ENCODE measurements around the gene SFMBT2. TPM values are rescaled to one million over a fixed set of nuclear protein-coding genes. Genes with fewer than 3 reads are reported as not detected.

The SFMBT2 gene
- total RNA-seq, 1 donor from 2014 or later = 18.7 TPM

DNA sequence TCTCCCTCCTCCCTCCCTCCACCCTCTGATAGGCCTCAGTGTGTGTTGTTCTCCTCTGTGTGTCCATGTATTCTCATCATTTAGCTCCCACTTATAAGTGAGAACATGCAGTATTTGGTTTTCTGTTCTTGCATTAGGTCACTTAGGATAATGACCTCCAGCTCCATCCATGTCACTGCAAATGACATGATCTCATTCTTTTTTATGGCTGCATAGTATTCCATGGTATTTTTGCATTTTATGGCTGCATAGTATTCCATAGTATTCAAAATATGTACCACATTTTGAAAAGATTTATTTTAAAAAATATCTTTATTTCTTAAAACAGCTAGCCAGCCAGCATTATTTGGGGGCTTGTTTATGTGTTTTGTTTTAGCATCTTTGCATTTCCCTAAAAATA, 275.6 kb downstream of the SFMBT2 start:
- Mint-ChIP-seq H3K4me3 (no peak overlapping the region), H3K27me3 (peaks cover 8% of the 10 kb centered on the region), H3K27ac (no peak overlapping the region), H3K36me3 (ENCODE audit: low read depth) (no peaks in the 10 kb centered on the region), H3K9me3 (no peaks in the 10 kb centered on the region), H3K4me1 (peaks cover 4% of the 10 kb centered on the region)
- TF ChIP-seq, protein P1, sequence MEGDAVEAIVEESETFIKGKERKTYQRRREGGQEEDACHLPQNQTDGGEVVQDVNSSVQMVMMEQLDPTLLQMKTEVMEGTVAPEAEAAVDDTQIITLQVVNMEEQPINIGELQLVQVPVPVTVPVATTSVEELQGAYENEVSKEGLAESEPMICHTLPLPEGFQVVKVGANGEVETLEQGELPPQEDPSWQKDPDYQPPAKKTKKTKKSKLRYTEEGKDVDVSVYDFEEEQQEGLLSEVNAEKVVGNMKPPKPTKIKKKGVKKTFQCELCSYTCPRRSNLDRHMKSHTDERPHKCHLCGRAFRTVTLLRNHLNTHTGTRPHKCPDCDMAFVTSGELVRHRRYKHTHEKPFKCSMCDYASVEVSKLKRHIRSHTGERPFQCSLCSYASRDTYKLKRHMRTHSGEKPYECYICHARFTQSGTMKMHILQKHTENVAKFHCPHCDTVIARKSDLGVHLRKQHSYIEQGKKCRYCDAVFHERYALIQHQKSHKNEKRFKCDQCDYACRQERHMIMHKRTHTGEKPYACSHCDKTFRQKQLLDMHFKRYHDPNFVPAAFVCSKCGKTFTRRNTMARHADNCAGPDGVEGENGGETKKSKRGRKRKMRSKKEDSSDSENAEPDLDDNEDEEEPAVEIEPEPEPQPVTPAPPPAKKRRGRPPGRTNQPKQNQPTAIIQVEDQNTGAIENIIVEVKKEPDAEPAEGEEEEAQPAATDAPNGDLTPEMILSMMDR (IDR thresholded peaks at IDR 0.05) = no peak
- POLR2A ChIA-PET = no interaction called here
- no peak for DNase-seq
- ATAC-seq (ENCODE audit: low read depth) = no peak
- CTCF ChIA-PET = no interaction called here
- intact Hi-C loops (cut with micrococcal nuclease) = no loop called here

DNA sequence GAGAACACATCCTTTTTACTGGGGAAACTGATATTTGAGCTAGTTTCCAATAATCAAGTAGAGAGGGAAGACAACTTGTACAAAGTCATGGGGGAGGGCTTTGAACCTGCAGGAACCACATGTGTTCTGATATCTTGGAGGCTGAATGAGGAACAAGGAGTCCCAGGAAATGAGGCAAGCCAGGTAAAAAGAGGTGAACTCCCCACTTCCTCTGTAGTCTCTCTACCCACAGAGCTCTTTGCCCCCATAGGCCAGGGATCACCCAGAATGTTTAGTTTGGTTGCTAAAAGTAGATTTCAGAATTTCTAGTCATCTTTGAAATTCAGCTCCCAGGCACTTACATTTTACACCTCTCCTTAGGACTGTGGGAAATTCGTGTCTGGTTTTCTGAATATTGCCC, 276.4 kb downstream of the SFMBT2 start:
- peaks cover 8% of the 10 kb centered on the region for H3K27me3 Mint-ChIP-seq
- no peak overlapping the region for H3K27ac Mint-ChIP-seq
- H3K4me3 Mint-ChIP-seq = no peak overlapping the region
- intact Hi-C loops (cut with micrococcal nuclease) = no loop called here
- no peaks in the 10 kb centered on the region for H3K36me3 Mint-ChIP-seq (ENCODE audit: low read depth)
- CTCF ChIA-PET = no interaction called here
- DNase-seq (no peak), ATAC-seq (ENCODE audit: low read depth) (no peak)
- POLR2A ChIA-PET = no interaction called here
- peaks cover 4% of the 10 kb centered on the region for H3K4me1 Mint-ChIP-seq
- H3K9me3 Mint-ChIP-seq = no peaks in the 10 kb centered on the region
- TF ChIP-seq, protein P1 (IDR thresholded peaks at IDR 0.05) = no peak

GRCh38 chr10:7133958-7134357, 276.9 kb downstream of the SFMBT2 start:
- Mint-ChIP-seq H3K9me3 (no peaks in the 10 kb centered on the region), H3K27ac (no peak overlapping the region), H3K36me3 (ENCODE audit: low read depth) (no peaks in the 10 kb centered on the region), H3K4me3 (no peak overlapping the region), H3K4me1 (peaks cover 4% of the 10 kb centered on the region), H3K27me3 (peaks cover 8% of the 10 kb centered on the region)
- DNase-seq = no peak
- ATAC-seq (ENCODE audit: low read depth) = no peak
- CTCF ChIA-PET = no interaction called here
- TF ChIP-seq, protein P1 (IDR thresholded peaks at IDR 0.05) = no peak
- intact Hi-C loops (cut with micrococcal nuclease) = no loop called here
- POLR2A ChIA-PET = no interaction called here

- intact Hi-C loops (cut with micrococcal nuclease) = no loop called here
- peaks cover 4% of the 10 kb centered on the region for H3K4me1 Mint-ChIP-seq
- CTCF ChIA-PET = no interaction called here
- no peaks in the 10 kb centered on the region for H3K9me3 Mint-ChIP-seq
- POLR2A ChIA-PET = no interaction called here
- no peak for DNase-seq
- no peak for ATAC-seq (ENCODE audit: low read depth)
- H3K36me3 Mint-ChIP-seq (ENCODE audit: low read depth) = no peaks in the 10 kb centered on the region
- peaks cover 8% of the 10 kb centered on the region for H3K27me3 Mint-ChIP-seq
- TF ChIP-seq, protein P1 (IDR thresholded peaks at IDR 0.05) = no peak
- H3K27ac Mint-ChIP-seq = no peak overlapping the region
- H3K4me3 Mint-ChIP-seq = no peak overlapping the region
Observed at GRCh38 chr10:7133278-7133677, 277.6 kb downstream of the SFMBT2 start.

DNA sequence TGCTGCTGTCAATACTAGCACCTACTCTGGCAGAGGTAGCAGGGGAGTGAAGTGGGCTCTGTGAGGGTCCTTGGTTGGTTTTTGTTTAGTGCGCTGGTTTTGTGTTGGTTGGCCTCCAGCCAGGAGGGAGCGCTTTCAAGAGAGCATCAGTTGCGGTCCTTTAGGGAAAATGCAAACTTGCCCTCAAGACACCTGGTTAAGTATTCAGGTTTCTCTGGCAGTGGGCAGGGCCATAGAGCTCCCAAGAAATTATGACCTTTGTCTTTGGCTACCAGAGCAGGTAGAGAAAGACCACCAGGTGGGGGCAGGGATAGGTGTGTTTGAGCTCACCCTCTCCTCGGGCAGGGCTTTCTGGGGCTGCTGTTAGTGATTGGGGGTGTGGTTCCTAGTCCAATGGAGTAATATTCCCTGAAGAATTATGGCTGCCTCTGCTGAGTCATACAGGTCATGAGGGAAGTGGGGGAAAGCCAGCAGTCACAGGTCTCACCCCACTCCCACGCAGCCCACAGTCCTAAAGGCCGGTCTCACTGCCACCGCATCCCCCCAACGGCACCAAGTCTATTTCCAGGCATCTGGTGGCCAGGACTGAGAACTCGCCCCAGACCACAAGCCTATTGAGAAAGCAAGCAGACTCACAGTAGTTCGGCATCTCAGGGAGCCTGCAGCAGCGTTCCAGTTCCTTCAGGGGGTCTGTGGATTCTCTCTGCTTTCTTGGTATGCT, 280.5 kb downstream of the SFMBT2 start:
- DNase-seq (no peak), ATAC-seq (ENCODE audit: low read depth) (no peak)
- no peaks in the 10 kb centered on the region for H3K36me3 Mint-ChIP-seq (ENCODE audit: low read depth)
- TF ChIP-seq, protein P1 (IDR thresholded peaks at IDR 0.05) = no peak
- ChIA-PET POLR2A (no interaction called here), CTCF (interaction anchor here (1.8 kb wide), 1 partner anchor 9 kb away, joined by 9 read pairs; no protein-coding TSS in a partner anchor)
- H3K4me3 Mint-ChIP-seq = no peak overlapping the region
- H3K9me3 Mint-ChIP-seq = no peaks in the 10 kb centered on the region
- peaks cover 4% of the 10 kb centered on the region for H3K4me1 Mint-ChIP-seq
- intact Hi-C loops (cut with micrococcal nuclease) = no loop called here
- H3K27me3 Mint-ChIP-seq = peaks cover 8% of the 10 kb centered on the region
- H3K27ac Mint-ChIP-seq = no peak overlapping the region

All from activated B cell treated with CpG ODN at 0.5 μM for 24 hours (primary cell).